Thyroid gland (tissue), 4 donors: ENCODE data around the gene SPG7.

ENCODE experiments used
- CTCF ChIP-seq, 6 experiments: fragments of 200-600 bp in 3 of 6; fragments of 450-650 bp in 3 of 6; sonication (generic) in 3 of 6; IDR thresholded peaks; one replicate each; pipeline ENCODE4 v1.5.1; 2016 to 2019; ENCODE audit warnings: antibody characterized with exemption in 6 of 6, mild to moderate bottlenecking in 2 of 6, inconsistent platforms in 1 of 6, moderate library complexity in 1 of 6
- POLR2A ChIP-seq, 2 donors: fragments of 450-650 bp; IDR thresholded peaks; one replicate each; pipeline ENCODE4 v1.6.1; 2017; ENCODE audit warnings: antibody characterized with exemption in 2 of 2, mild to moderate bottlenecking in 2 of 2, moderate library complexity in 1 of 2

GRCh38 chr16:89567656-89568594 is 59.7 kb downstream of the SPG7 start:
- TF ChIP-seq CTCF (IDR thresholded peaks at IDR 0.05) (no peak), POLR2A (IDR thresholded peaks at IDR 0.05) (no peak)
